Non-pigmented ciliary epithelial cell (primary cell): ENCODE measurements around the gene GPRIN1.
"Not testable (repeated sequence)": the region's sequence is repeated elsewhere in the genome, so short reads cannot be mapped to it uniquely, and the experiment has no call there.

Experiments used
- DNase-seq: peaks from one replicate; pipeline ENCODE4 v3.0.0-alpha.2; 2010; ENCODE audit warnings: low read depth

The GPRIN1 gene

DNA sequence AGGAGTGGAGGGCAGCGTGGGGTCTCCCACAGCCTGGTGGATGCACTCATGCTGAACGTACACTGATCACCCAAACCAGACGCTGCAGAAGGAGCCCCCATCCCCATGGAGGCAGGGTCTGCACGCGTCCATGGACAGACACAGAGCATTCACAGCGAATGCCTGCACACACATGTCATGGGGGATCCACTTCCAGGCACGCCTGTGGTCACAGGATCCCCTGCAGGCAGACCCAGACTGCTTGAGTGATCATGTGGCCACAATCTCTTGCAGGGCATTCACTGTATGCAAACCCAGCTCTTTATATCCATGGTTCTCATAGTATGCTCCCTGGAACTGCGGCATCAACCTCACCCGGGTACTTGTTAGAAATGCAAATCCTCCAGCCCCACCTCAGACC is 15.0 kb upstream of the GPRIN1 start:
- DNase-seq: no peak

DNA sequence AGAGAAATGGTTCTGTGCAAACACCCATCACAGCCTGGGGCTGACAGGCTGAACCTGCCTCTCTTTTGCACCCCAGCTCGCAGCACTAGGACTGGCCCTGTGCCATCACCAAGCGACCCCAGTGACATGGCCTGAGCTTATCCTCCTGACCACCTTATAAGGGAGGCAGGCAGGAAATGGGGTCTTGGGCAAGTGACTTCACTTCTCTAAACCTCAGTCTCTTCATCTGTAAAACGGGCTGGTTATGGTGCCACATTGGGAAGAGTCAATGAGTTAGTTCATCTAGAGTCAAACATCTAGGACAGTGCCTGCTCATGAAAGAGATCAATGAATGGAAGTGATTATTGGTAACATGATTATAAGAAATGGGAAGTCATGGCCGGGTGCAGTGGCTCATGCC is 14.2 kb upstream of the GPRIN1 start:
- no peak for DNase-seq

DNA sequence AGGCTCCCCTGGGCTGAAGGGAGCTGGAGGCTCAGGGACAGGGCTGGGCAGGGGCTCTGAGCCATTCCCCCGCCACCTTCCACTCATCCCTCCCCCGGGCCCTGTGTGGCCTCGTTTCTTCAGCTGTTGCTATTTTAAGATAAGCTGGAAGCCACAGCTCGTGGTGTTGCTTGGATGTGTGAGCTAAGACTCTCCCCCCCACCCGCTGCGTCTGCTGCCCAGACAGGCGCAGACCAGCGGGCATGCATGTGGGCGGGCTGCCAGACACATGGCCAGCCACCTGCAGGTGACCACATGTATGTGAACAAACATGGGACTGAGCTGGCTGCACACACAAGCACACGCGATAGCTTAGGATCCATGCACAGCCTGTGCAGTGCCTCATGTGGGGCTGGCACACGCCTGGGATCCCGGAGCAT is 11.7 kb upstream of the GPRIN1 start:
- DNase-seq: no peak

DNA sequence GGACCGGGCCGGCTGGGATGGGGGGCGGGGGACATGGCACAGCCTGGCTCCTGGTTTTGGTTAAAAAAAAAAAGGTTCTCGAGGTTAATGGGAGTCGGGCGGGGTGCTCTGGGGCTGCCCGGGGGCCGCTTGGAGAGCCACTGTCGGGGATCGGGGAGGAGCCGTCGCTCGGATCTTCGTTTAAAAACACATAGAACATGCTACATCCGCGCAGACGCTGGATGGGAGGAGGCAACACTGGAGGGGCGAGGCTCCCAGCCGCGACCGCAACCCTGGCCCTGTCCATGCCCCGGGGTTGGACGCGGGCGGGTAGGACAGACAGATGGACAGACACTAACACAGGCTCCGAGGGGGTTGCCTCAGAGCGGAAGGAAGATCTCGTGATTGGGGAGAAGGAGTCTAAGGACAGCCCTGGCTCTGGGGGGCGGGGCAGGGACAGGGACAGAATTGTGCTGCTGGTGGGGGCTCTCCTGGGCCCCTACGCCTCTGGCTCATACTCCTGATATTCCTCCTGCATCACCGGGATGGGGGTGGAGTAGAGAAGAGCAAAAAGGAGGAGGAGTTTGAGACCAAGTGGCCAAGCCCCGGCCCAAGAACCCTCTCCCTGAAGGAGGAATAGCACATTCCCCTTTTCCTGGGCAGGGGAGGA is 10.5 kb upstream of the GPRIN1 start:
- no peak for DNase-seq

DNA sequence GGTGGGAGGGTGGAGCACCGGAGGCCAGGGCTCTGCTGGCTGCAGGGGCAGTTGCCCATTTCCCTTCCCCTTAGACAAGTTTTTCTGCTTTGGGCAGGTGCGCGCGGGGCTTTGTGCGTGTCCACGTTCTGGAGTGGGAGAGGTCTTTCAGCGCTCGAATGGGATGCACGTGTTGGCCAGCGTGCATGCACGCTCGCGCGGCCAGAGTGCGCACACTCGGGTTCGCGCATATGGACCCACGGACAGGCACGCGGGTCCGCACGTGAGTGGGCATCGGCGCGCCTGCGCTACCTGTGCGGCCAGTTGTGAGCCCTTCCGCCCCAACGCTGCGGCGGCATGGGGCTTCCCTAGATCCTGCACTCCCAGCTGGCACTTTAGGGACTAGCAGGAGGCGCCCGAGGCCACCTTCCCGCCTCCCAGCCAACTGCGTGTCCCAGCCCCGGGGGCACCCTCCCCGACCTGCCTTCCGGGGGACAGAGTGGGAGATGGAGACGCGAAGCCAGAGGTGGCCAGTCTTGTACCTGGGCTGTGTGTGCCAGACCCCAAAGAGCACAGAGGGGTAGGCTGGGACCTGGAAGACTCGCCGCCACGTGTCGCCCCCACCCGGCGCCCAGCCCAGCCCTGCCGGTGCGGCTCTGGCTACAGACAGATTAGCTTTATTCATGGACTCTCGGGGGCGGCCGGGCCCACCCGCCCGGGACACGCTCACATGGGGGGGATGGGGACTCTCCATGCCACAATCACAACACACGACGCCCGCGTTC is 9.8 kb upstream of the GPRIN1 start:
- DNase-seq: no peak

DNA sequence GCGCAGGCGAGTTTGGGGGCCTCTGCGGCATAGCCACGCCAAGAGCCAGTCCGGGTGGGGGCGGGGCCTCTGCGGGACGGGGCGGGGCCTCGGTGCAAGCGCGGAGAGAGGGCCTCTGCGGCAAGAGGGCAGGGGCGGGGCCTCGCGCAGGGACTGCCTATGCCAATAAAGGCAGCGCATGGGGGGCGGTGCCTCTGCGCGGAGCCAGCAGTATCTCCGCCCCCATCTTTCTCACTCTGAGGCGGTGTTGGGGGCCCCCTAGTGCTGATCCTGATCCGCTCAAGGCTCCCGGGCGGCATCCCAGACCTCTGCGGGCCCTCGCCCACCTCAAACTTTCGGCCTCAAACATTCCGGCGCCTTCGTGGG is 9.2 kb upstream of the GPRIN1 start:
- DNase-seq: peak; percentile 41

DNA sequence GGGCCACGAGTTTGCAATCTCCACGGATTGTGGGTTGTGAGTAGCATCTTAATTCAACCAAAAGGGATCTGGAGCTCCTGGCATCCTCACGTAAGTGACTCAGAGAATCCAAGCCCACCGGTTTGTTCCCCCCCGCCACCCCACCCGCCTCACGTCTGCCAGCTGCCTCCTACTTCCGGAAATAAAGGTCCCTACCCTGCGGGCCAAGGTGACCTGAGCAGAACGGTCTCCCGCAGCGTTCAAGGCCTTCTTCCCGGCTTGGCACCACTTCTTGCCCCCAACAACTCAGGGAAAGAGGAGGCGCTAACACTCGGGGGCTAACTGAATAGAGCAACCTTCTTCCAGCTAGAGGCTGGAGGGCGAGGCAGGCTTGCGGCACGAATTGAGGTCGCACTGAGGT is 8.8 kb upstream of the GPRIN1 start:
- DNase-seq: no peak

DNA sequence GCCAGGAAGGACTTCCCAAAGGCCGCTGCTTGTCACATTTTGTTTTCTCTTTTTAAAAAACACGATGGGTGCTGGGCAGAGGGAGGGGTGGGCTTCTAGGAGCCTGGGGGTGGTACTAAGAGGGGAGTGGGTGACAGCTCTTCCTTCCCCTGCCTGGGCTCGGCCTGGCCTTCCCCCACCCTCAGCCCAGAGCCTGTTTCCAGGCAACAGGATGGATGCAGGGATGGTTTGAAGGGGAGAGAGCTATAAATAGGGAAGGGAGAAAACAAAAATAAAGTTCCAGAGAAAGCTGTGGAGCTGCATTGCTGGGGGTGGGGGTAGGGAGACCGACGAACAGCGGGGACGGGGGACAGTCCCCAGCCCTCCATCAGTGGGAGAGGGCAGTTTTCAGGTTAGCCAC is 6.6 kb upstream of the GPRIN1 start:
- DNase-seq: no peak

DNA sequence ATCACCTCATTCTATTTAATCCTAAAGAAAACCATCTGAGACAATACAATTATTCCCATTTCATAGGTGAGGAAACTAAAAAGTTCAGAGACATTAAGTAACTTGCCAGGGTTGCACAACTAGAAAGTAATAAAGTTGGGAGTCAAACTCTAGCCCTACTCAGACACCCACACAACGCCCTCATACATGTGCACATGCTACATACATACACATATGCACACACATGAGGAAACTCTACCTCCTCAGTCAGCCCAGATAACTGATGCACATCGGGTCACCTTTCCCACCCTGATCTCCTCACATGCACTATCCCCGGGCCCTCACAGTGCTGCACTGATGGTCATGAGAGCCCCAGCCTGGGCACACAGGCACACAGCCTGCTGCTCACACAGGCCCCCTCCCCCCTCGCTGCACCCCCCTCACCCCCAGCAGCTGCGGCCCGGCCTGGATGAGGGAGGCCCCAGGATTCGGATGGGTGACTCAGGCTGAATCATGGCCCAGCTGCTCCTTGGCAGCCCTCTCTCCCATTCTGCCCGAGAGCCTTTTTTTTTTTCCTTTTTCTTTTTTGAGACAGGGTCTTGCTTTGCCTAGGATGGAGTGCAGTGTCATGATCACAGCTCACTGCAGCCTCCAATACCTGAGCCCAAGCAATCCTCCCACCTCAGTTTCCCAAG is 5.0 kb upstream of the GPRIN1 start:
- DNase-seq: no peak

DNA sequence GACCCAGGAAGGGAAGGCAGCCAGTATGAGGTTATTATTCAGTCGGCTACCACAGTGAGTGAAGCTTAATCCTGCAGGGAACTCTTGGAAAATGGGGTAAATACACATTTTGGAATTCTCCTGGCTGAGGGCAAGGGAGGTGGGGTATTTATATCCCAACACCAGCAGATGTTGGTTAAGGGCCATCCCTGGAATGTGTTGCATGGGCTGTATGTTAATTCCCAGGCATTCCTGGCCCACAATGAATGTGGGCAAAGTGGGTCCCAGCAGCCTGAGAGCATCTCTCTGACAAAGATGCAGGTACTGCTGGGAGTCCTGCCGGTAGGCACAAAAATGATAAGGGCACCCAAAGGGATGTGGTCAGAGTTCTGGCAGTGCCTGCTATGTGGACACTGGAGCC is 2.9 kb upstream of the GPRIN1 start:
- DNase-seq: no peak

DNA sequence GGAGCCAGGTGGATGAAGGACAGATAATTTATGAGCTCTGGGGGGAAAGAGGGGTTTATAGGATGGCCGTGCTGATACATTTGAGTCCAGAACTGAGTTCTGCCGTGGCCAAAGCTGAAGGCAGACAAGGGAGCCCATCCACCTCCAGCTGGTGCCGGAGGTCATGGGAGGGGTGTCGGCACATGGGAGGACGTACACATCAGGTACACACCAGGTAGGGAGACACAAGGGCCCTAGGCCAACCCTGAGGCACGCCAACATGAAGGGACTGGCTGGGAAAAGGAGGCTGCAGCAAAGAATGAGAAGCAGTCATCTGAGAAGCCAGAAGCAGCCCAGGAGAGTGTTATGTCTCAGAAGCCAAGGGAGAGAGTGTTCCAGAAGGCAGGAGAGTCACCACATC is 2.1 kb upstream of the GPRIN1 start:
- no peak for DNase-seq

DNA sequence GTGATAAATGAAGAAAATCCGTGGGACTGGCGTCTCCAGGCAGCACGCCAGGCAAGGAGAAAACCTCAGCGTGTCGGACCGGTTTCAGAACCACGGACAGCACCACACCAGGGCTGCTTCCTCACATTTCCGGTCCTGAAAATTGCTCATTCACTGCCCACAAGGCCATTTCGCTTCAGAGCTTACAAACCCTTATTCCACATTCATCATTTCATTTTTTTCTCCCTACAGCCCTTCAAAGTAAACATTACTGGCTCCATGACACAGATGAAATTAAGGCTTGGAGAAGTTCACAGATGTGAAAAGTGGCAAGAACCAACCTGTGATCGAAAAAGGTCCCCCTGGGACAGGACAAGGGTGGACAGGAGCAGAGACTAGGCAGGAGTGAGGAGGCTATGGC is 1.5 kb upstream of the GPRIN1 start:
- peak; percentile 64 for DNase-seq

DNA sequence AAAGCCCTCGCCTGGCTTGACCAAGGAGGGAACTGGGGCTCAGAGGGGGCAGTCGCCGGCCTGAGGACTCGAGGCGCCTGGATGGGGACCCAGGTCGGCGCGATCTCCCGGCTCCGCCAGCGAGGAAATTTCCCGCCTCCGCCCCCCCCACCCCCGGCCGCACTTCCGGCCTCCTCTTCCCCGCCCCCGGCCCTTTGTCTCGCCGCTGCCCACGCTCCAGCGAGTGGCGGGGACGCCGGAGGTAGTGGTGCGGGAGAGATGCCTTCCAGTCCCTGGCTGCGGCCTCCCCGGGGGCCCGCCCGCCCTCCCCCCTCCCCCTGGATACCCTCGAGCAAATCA is 448 bp upstream of the GPRIN1 start:
- DNase-seq: no peak

DNA sequence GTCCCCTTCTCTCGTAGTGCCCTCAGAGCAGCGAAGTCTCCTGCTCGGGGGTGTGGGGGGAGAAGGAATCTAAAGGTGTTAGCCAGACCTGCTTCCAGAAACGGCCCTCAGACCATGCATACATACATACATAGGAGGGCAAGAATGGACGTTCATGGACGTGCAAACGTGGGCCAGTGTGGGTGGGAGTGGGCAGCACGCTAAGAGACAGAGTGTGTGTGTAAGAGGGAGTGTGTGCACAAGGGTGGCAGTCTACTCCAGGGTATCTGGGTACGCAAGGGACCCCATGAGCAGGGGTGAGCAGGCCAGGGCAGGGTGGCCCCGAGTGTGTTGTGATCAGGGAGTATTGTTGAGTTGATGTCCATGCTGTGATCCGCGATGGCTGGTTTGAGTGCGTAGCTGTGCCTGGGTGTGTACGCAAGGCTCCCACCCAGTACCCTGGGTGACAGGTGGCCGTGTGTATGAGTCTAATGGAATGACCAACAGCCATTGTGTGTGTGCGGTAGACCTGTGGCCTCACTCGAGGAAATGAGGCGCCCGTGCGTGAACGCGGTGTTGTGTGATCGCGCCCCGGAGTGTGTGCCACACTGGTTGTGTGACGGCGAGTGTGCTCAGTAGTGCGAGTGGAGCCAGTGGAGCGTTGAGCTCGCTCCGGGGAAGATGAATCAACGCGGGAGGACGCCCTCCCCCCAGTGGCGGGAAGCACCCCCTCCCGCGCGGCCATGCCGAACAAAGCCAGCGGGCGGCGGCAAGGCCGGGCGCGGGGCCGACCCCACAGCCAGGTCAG is 826 bp downstream of the GPRIN1 start:
- no peak for DNase-seq

DNA sequence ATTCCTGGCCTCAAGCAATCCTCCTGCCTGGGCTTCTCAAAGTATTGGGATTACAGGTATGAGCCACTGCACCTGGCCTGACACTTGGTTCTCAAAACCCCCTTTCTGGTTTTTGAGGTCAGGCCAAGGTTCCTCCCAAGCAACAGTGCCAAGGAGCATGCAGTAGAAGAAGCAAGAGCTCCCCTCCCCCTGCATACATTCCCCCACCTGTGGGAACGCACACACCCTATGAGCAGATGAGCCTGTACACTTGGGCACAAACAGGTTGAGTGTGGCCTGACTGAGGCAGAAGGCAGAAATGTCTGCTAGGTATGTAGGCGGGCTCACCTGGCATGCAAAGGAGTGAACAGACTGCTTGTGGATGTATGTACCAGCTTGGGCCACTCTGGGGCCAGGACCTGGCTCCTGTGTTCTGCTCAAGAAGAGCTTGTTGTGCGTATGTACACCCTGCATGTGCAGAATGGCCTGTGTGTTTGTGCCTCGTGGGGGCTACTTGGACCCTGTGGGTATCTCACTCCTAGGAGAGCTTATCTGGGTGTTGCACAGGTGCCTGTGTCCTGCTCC is 1.7 kb downstream of the GPRIN1 start:
- no peak for DNase-seq

DNA sequence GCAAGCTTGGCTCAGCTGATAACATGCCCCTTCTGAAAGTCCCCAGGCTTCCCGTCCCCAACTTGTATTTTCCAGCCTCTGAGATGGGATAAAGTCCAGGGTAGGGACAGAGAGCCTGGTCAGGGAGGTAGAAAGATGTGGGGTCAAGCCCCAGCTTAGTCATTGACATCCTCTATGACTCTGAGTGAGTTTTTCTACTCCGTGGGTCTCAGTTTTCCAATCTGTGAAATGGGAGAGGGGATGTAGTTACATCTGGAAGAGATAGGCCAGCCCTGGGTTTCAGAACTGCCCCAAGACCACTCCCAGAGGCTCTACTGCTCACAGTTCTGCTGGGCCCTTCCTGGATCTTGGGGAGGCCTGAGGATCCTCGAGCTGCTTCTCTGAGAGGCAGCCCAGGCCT is 3.1 kb downstream of the GPRIN1 start:
- DNase-seq: no peak

DNA sequence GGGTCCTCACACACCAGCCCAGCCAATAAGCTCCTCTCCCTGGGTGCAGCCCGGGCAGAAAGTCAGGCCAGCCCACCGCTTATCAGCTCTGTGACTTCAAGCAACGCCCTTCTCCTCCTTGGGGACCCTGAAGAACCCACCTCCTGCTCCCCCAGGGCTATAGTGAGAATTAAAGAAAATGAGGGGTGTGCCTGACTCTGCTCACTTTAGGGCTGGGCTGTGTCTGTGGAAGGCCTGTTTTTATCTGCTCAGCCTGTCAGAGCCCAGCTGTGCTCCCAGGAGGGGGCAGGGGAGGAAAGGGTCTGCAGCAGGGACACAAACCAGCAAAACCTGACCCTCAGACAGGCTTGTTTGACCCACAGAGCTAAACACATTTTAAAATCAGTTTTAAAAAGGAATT is 3.9 kb downstream of the GPRIN1 start:
- DNase-seq: no peak

DNA sequence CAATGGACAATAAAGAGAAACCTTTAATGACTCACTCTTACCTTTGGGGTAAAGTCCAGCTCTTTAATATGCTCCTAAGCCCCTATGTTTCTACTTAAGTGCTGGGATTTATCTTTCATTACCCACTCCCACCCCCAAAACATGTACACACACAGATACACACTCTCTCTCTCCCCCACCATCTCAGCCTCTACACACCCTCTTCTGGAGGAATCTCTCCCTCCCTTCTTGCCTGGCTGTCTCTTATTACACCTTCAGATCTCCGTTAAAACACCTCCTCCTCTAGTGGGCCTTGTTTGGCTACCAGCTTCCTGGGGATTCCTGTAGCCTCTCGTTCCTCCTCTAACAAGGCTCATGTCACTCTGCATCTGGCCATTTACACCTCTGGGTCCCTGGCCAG is 6.9 kb downstream of the GPRIN1 start:
- no peak for DNase-seq

DNA sequence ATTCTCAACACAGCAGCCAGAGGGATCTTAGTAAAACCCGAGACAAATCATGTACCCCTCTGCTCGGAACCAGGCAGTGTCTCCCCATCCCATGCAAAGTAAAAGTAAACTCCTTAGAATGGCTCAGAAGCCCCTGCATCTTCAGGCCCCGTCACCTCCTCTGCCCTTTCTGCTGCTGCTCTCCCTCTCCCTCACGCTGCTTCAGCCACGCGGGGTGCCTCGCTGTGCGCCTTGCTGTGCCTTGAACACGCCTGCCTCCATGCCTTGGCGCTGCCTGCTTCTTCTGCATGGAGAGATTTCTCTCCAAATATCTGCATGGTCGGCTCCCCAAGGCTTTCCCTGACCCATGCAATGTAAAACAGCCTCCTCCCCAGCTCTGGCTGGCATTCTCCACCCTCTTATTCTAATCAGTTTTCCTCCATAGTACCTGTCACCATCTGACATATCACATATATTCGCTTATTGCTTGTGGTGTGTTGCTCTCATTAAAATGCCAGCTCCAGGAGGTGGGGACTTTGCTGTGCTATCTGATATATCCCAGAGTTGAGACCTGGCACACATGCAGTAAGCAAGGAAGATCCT is 8.0 kb downstream of the GPRIN1 start:
- no peak for DNase-seq

DNA sequence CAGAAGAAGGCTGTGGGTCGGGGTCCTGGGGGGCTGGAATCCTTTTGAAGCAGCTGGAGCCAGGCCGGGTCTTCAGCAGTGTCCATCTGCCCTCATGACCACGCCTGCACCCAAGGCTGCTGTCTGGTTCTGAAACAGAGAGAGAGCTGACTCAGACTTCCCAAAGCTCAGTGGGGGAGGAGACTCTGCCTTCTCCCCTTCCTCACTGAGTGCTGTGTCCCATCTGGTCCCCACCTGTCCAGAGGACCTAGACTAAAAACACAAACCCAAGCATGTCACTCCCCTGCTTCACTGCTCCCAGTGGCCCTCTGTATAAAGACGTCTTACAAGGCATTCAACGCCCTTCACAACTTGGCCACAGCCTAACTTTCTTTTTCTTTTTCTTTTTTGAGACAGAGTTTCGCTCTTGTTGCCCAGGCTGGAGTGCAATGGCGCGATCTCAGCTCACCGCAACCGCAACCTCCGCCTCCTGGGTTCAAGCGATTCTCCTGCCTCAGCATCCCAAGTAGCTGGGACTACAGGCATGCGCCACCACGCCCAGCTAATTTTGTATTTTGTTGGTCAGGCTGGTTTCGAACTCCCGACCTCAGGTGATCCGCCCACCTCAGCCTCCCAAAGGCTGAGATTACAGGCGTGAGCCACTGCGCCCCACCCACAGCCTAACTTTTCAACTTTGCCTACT is 10.1 kb downstream of the GPRIN1 start:
- DNase-seq: not testable (repeated sequence)
